MM.1S (cell line): ENCODE data around the gene ZBTB7C.

ENCODE experiments used
- CTCF ChIP-seq: fragments of 300-600 bp; sonication (generic); IDR thresholded peaks from 2 replicates; pipeline ENCODE4 v1.5.1; 2016; ENCODE audit warnings: antibody characterized with exemption, low read length, mixed read lengths
- EZH2 ChIP-seq: fragments of 300-600 bp; sonication (generic); optimal IDR thresholded peaks from 2 replicates; pipeline ENCODE3; 2017; ENCODE audit warnings: low read depth, mild to moderate bottlenecking, antibody characterized with exemption, low read length, mixed read lengths

GRCh38 chr18:48454261-48454757 lies 45.1 kb upstream of the ZBTB7C start:
- no peak for TF ChIP-seq EZH2
- TF ChIP-seq CTCF, result no peak
